ENCODE results near the gene CDC25B. TPM values are rescaled to one million over a fixed set of nuclear protein-coding genes. Genes with fewer than 3 reads are reported as not detected.
"Not testable (repeated sequence)": the region's sequence is repeated elsewhere in the genome, so short reads cannot be mapped to it uniquely, and the experiment has no call there.

Gene CDC25B
- total RNA-seq, 1 donor from 2014 or later = 4.5 TPM

- DNase-seq = not testable (repeated sequence)
Observed at GRCh38 chr20:3829891-3830290, 33.8 kb downstream of the CDC25B start.

- DNase-seq = no peak
Observed at GRCh38 chr20:3836132-3836531, 40.0 kb downstream of the CDC25B start.

- DNase-seq = no peak
Observed at GRCh38 chr20:3839328-3839727, 43.2 kb downstream of the CDC25B start.

GRCh38 chr20:3840201-3840600 is 44.1 kb downstream of the CDC25B start:
- DNase-seq = not testable (repeated sequence)

GRCh38 chr20:3842348-3842930 is 46.3 kb downstream of the CDC25B start:
- no peak for DNase-seq

GRCh38 chr20:3843490-3843889 is 47.4 kb downstream of the CDC25B start:
- DNase-seq = no peak

GRCh38 chr20:3843990-3844619 is 48.0 kb downstream of the CDC25B start:
- not testable (repeated sequence) for DNase-seq

GRCh38 chr20:3846378-3846739 is 50.2 kb downstream of the CDC25B start:
- no peak for DNase-seq

GRCh38 chr20:3846740-3847428 is 50.8 kb downstream of the CDC25B start, which contains the start of gene MAVS:
MAVS (plus strand) TSS chr20:3846834; CDS start chr20:3854625, 7,791 bp downstream.
- peak; percentile 85 for DNase-seq

GRCh38 chr20:3847429-3847940 is 51.4 kb downstream of the CDC25B start:
- DNase-seq = no peak

- DNase-seq = no peak
Observed at GRCh38 chr20:3848565-3848964, 52.5 kb downstream of the CDC25B start.

- no peak for DNase-seq
Observed at GRCh38 chr20:3854462-3854871, 58.4 kb downstream of the CDC25B start.

Other genes starting within 250 kb of the CDC25B start
- gene GFRA4, start 132.9 kb upstream of the CDC25B start, total RNA-seq = not detected
- gene ADAM33, start 114.3 kb upstream of the CDC25B start, total RNA-seq = 3.6 TPM
- 0.16 TPM for gene SIGLEC1, start 83.7 kb upstream of the CDC25B start, total RNA-seq
- 1.7 TPM for gene HSPA12B, start 63.6 kb upstream of the CDC25B start, total RNA-seq
- 18.9 TPM for gene ADISSP, start 28.6 kb upstream of the CDC25B start, total RNA-seq
- 0.16 TPM for gene SPEF1, start 14.9 kb upstream of the CDC25B start, total RNA-seq
- gene CENPB, start 9.6 kb upstream of the CDC25B start, total RNA-seq = 55.4 TPM
- gene AP5S1, start 24.2 kb downstream of the CDC25B start, total RNA-seq = 5.5 TPM
- 8.0 TPM for gene MAVS, start 50.5 kb downstream of the CDC25B start, total RNA-seq
- 61.6 TPM for gene PANK2, start 93.1 kb downstream of the CDC25B start, total RNA-seq
- gene RNF24, start 219.2 kb downstream of the CDC25B start, total RNA-seq = 28.5 TPM